Naive thymus-derived CD4-positive, alpha-beta T cell (primary cell): ENCODE data around the gene RGS11. TPM values are rescaled to one million over a fixed set of nuclear protein-coding genes. Genes with fewer than 3 reads are reported as not detected.
A peak's percentile ranks its signal among the peaks of the same experiment; 100 is the strongest.

ENCODE experiments used
- ATAC-seq: fragments of 150-1000 bp; cut with Tn5 transposase; 2 replicates; pipeline ENCODE4 v1.10.0; 2021; ENCODE audit warnings: mild to moderate bottlenecking, moderate library complexity
- CTCF ChIA-PET: fragments of 350-600 bp; sonication (Branson Sonifier 250); formaldehyde crosslinking; loops from one replicate; lab custom pipeline; 2021; ENCODE audit warnings: antibody characterized with exemption; lab: Charles Lee
- POLR2A ChIA-PET: fragments of 350-600 bp; sonication (Branson Sonifier 250); formaldehyde crosslinking; loops from one replicate; lab custom pipeline; 2021; ENCODE audit warnings: antibody characterized with exemption, inconsistent platforms; lab: Charles Lee
- DNase-seq, 9 donors: peaks; one replicate each; pipeline versions ENCODE4 v3.0.0 to v3.0.0-alpha.2; 2020 to 2022; ENCODE audit warnings: mixed read lengths in 1 of 9
- H3K27ac ChIP-seq: one replicate; pipeline ENCODE4 v1.7.0; 2013; ENCODE audit warnings: mild to moderate bottlenecking, low read depth, low read length, moderate library complexity
- H3K27me3 ChIP-seq, 2 donors: one replicate each; pipeline ENCODE4 v1.7.0; 2013; ENCODE audit warnings: low read length in 2 of 2, mild to moderate bottlenecking in 2 of 2, moderate library complexity in 2 of 2; ENCODE audit not compliant: control insufficient read depth in 2 of 2, insufficient read depth in 2 of 2
- H3K36me3 ChIP-seq, 3 experiments: 1 replicate in 2 of 3; 2 replicates in 1 of 3; pipeline ENCODE4 v1.7.0; 2013; ENCODE audit warnings: low read length in 3 of 3, mild to moderate bottlenecking in 3 of 3, moderate library complexity in 1 of 3; ENCODE audit not compliant: insufficient read depth in 3 of 3, control insufficient read depth in 2 of 3
- H3K4me1 ChIP-seq, 2 donors: one replicate each; pipeline ENCODE4 v1.7.0; 2013; ENCODE audit warnings: low read length in 2 of 2, mild to moderate bottlenecking in 2 of 2, moderate library complexity in 1 of 2; ENCODE audit not compliant: control insufficient read depth in 2 of 2, insufficient read depth in 2 of 2
- H3K4me3 ChIP-seq: 2 replicates; pipeline ENCODE4 v1.7.0; 2013; ENCODE audit warnings: mild to moderate bottlenecking, low read length
- H3K9me3 ChIP-seq, 3 experiments: 1 replicate in 2 of 3; 2 replicates in 1 of 3; pipeline ENCODE4 v1.7.0; 2013; ENCODE audit warnings: low read length in 3 of 3; ENCODE audit not compliant: control insufficient read depth in 2 of 3
- H3K27ac Mint-ChIP-seq, 9 donors: one replicate each; pipeline ENCODE4 v1.8.0; 2020 to 2022; ENCODE audit warnings: mixed read lengths in 9 of 9, mild to moderate bottlenecking in 8 of 9, moderate library complexity in 5 of 9, inconsistent platforms in 2 of 9
- H3K27me3 Mint-ChIP-seq, 5 donors: one replicate each; pipeline ENCODE4 v1.8.0; 2021 to 2022; ENCODE audit warnings: mixed read lengths in 5 of 5, mild to moderate bottlenecking in 1 of 5
- H3K36me3 Mint-ChIP-seq, 5 donors: one replicate each; pipeline ENCODE4 v1.8.0; 2020 to 2022; ENCODE audit warnings: mixed read lengths in 5 of 5, mild to moderate bottlenecking in 3 of 5, inconsistent platforms in 1 of 5
- H3K4me1 Mint-ChIP-seq, 7 donors: one replicate each; pipeline ENCODE4 v1.8.0; 2020 to 2022; ENCODE audit warnings: mixed read lengths in 7 of 7, mild to moderate bottlenecking in 3 of 7, inconsistent platforms in 1 of 7
- H3K4me3 Mint-ChIP-seq, 10 donors: one replicate each; pipeline ENCODE4 v1.8.0; 2020 to 2022; ENCODE audit warnings: mild to moderate bottlenecking in 10 of 10, mixed read lengths in 10 of 10, moderate library complexity in 6 of 10, inconsistent platforms in 2 of 10
- H3K9me3 Mint-ChIP-seq, 11 donors: one replicate each; pipeline ENCODE4 v1.8.0; 2020 to 2022; ENCODE audit warnings: mixed read lengths in 11 of 11, mild to moderate bottlenecking in 4 of 11, inconsistent platforms in 1 of 11, moderate library complexity in 1 of 11
- intact Hi-C, 2 donors: fragments of 100-400 bp; cut with micrococcal nuclease; formaldehyde crosslinking; loops; one replicate each; pipeline ENCODE4 v1.15.1; 2023
- polyA plus RNA-seq, 2 donors: library from polyadenylated mRNA; unstranded; fragments of 300-500 nt; fragmentation: Illumina TruSeq; gene quantifications; one replicate each; pipeline ENCODE4 v1.2.3, GENCODE V29; 2021
- total RNA-seq, 6 experiments: library from RNA in 5 of 6; stranded (reverse) in 5 of 6; gene quantifications; 1 replicate in 5 of 6; 2 replicates in 1 of 6; pipeline ENCODE4 v1.2.3 and lab custom pipeline; 2021 to 2026

RGS11 gene
- total RNA-seq = under 1 TPM in 2 of 5 experiments, not detected in 3; 0.17 to 0.22 TPM
- not detected for polyA plus RNA-seq
- total RNA-seq (lab: John Stamatoyannopoulos, UW) = not detected

GRCh38 chr16:275786-276232 is at the start of gene RGS11:
TSS of gene RGS11 (minus strand) at chr16:275944. CDS start at chr16:275911, 33 bp downstream.
- Mint-ChIP-seq H3K27me3 (peaks cover 5 to 37% (median 13%) of the 10 kb centered on the region in 5 donors), H3K4me3 (peak within 1 kb of the TSS; percentile 10 to 82 (median 60)), H3K4me1 (peaks cover 0 to 12% (median 8%) of the 10 kb centered on the region in 7 donors), H3K36me3 (no peaks in the 10 kb centered on the region), H3K27ac (peak within 1 kb of the TSS in 1 of 9 donors; percentile 83), H3K9me3 (peaks cover 0 to 2% (median 0%) of the 10 kb centered on the region in 11 donors)
- ChIA-PET POLR2A (no interaction called here), CTCF (no interaction called here)
- Histone ChIP-seq H3K9me3 (no peaks in the 10 kb centered on the region), H3K27me3 (peaks cover 0 to 3% of the 10 kb centered on the region in 2 donors), H3K27ac (no peak within 1 kb of the TSS), H3K4me1 (peaks cover 0 to 7% of the 10 kb centered on the region in 2 donors), H3K4me3 (no peak within 1 kb of the TSS), H3K36me3 (no peaks in the 10 kb centered on the region)
- DNase-seq (no peak), ATAC-seq (no peak)
- intact Hi-C loops = loop anchor here in 1 of 2 donors (5.0 kb wide), 1 partner anchor 34 kb away; no protein-coding TSS in a partner anchor

GRCh38 chr16:324451-325334 is 48.9 kb upstream of the RGS11 start:
- ATAC-seq (peak; percentile 88), DNase-seq (peak; percentile 68 to 94 (median 91))
- H3K4me1 ChIP-seq = peaks cover 50 to 51% of the 10 kb centered on the region in 2 donors
- peaks cover 26 to 74% (median 53%) of the 10 kb centered on the region in 7 donors for H3K4me1 Mint-ChIP-seq
- H3K9me3 Mint-ChIP-seq = peaks cover 0 to 5% (median 0%) of the 10 kb centered on the region in 11 donors
- peaks cover 0 to 7% (median 5%) of the 10 kb centered on the region in 5 donors for H3K36me3 Mint-ChIP-seq
- H3K27ac ChIP-seq = peak overlapping the region; percentile 92
- ChIA-PET CTCF (interaction anchor here (1.0 to 1.3 kb wide), 2 partner anchors 17 to 89 kb away, joined by 3 to 6 read pairs; partner anchors contain the start of gene FAM234A), POLR2A (interaction anchor here (0.6 to 2.3 kb wide), 9 partner anchors 11 to 92 kb away, joined by 3 to 11 read pairs (median 3); partner anchors contain the start of gene AXIN1)
- peak overlapping the region; percentile 73 to 90 (median 86) for H3K4me3 Mint-ChIP-seq
- H3K9me3 ChIP-seq = no peaks in the 10 kb centered on the region
- peak overlapping the region; percentile 66 to 99 (median 96) for H3K27ac Mint-ChIP-seq
- peaks cover 0 to under 1% (median 0%) of the 10 kb centered on the region in 3 experiments for H3K36me3 ChIP-seq
- H3K27me3 ChIP-seq = no peaks in the 10 kb centered on the region
- intact Hi-C loops = loop anchor here (1.0 kb wide), 3 partner anchors 27 to 89 kb away; partner anchors contain the start of gene AXIN1 (in 1 of the 2)
- H3K27me3 Mint-ChIP-seq = no peaks in the 10 kb centered on the region
- peak overlapping the region; percentile 71 for H3K4me3 ChIP-seq

- ATAC-seq (no peak), DNase-seq (no peak)
- peak overlapping the region; percentile 92 for H3K27ac ChIP-seq
- H3K4me3 ChIP-seq = peak overlapping the region; percentile 71
- H3K36me3 ChIP-seq = peaks cover 0 to 6% (median 4%) of the 10 kb centered on the region in 3 experiments
- H3K4me3 Mint-ChIP-seq = peak overlapping the region; percentile 73 to 90 (median 86)
- H3K27me3 Mint-ChIP-seq = no peaks in the 10 kb centered on the region
- no peaks in the 10 kb centered on the region for H3K9me3 ChIP-seq
- intact Hi-C loops = loop anchor here (1.0 kb wide), 2 partner anchors 27 to 28 kb away; partner anchors contain the start of gene AXIN1 (in 1 of the 2)
- H3K4me1 ChIP-seq = peaks cover 51 to 56% of the 10 kb centered on the region in 2 donors
- H3K27ac Mint-ChIP-seq = peak overlapping the region in 8 of 9 donors; percentile 87 to 99 (median 97)
- no peaks in the 10 kb centered on the region for H3K27me3 ChIP-seq
- peaks cover 0 to 11% (median 7%) of the 10 kb centered on the region in 5 donors for H3K36me3 Mint-ChIP-seq
- H3K4me1 Mint-ChIP-seq = peaks cover 31 to 79% (median 59%) of the 10 kb centered on the region in 7 donors
- CTCF ChIA-PET = interaction anchor here (1.0 kb wide), 1 partner anchor 18 kb away, joined by 3 read pairs; no protein-coding TSS in a partner anchor
- POLR2A ChIA-PET = interaction anchor here (1.2 to 2.3 kb wide), 4 partner anchors 20 to 30 kb away, joined by 3 to 11 read pairs (median 8); partner anchors contain the start of gene AXIN1
- peaks cover 0 to 5% (median 0%) of the 10 kb centered on the region in 11 donors for H3K9me3 Mint-ChIP-seq
Measured at GRCh38 chr16:324201-324450, 48.4 kb upstream of the RGS11 start.

- Histone ChIP-seq H3K4me3 (no peak overlapping the region), H3K9me3 (no peaks in the 10 kb centered on the region), H3K36me3 (peaks cover 0 to 21% (median 12%) of the 10 kb centered on the region in 3 experiments), H3K27me3 (no peaks in the 10 kb centered on the region), H3K27ac (peak overlapping the region; percentile 48), H3K4me1 (peaks cover 37 to 55% of the 10 kb centered on the region in 2 donors)
- Mint-ChIP-seq H3K27ac (peak overlapping the region in 8 of 9 donors; percentile 87 to 99 (median 94)), H3K4me1 (peaks cover 41 to 91% (median 71%) of the 10 kb centered on the region in 7 donors), H3K9me3 (peaks cover 0 to 5% (median 0%) of the 10 kb centered on the region in 11 donors), H3K4me3 (peak overlapping the region in 6 of 10 donors; percentile 16 to 85 (median 53)), H3K27me3 (no peaks in the 10 kb centered on the region), H3K36me3 (peaks cover 0 to 19% (median 8%) of the 10 kb centered on the region in 5 donors)
- DNase-seq (no peak), ATAC-seq (no peak)
- intact Hi-C loops = no loop called here
- ChIA-PET CTCF (interaction anchor here (1.2 kb wide), 1 partner anchor 40 kb away, joined by 6 read pairs; no protein-coding TSS in a partner anchor), POLR2A (interaction anchor here (0.9 kb wide), 1 partner anchor 94 kb away, joined by 3 read pairs; the partner anchor contains the start of gene LUC7L)
Measured at GRCh38 chr16:322476-323143, 46.9 kb upstream of the RGS11 start.

GRCh38 chr16:321532-321931 is 45.8 kb upstream of the RGS11 start:
- Histone ChIP-seq H3K36me3 (peaks cover 0 to 27% (median 12%) of the 10 kb centered on the region in 3 experiments), H3K4me3 (no peak overlapping the region), H3K27me3 (no peaks in the 10 kb centered on the region), H3K9me3 (no peaks in the 10 kb centered on the region), H3K4me1 (peaks cover 34 to 48% of the 10 kb centered on the region in 2 donors), H3K27ac (peak overlapping the region; percentile 48)
- DNase-seq = no peak
- no peak for ATAC-seq
- Mint-ChIP-seq H3K27me3 (no peaks in the 10 kb centered on the region), H3K4me3 (peak overlapping the region in 3 of 10 donors; percentile 23 to 83 (median 42)), H3K9me3 (peaks cover 0 to 5% (median 0%) of the 10 kb centered on the region in 11 donors), H3K36me3 (peaks cover 0 to 21% (median 8%) of the 10 kb centered on the region in 5 donors), H3K4me1 (peaks cover 43 to 89% (median 68%) of the 10 kb centered on the region in 7 donors), H3K27ac (peak overlapping the region in 7 of 9 donors; percentile 87 to 99 (median 94))
- POLR2A ChIA-PET = interaction anchor here (0.6 to 0.9 kb wide), 3 partner anchors 61 to 121 kb away, joined by 3 to 5 read pairs (median 3); partner anchors contain the start of gene LUC7L
- intact Hi-C loops = no loop called here
- CTCF ChIA-PET = interaction anchor here (0.6 kb wide), 1 partner anchor 17 kb away, joined by 4 read pairs; no protein-coding TSS in a partner anchor
